IPS-20b (cell line): Measurements from ENCODE around the gene CDK18.
"Not testable (repeated sequence)": the region's sequence is repeated elsewhere in the genome, so short reads cannot be mapped to it uniquely, and the experiment has no call there.

Experiments
- H3K27ac ChIP-seq: one replicate; pipeline ENCODE4 v1.5.1; 2013; ENCODE audit warnings: low read length
- H3K27me3 ChIP-seq: 2 replicates; pipeline ENCODE4 v1.6.1; 2013; ENCODE audit warnings: mild to moderate bottlenecking, low read length, inconsistent platforms; ENCODE audit not compliant: insufficient read depth
- H3K36me3 ChIP-seq: 2 replicates; pipeline ENCODE4 v1.6.1; 2013; ENCODE audit warnings: low read depth, mild to moderate bottlenecking, inconsistent platforms, low read length, moderate library complexity; ENCODE audit not compliant: insufficient read depth
- H3K4me1 ChIP-seq: 2 replicates; pipeline ENCODE4 v1.6.1; 2013; ENCODE audit warnings: mild to moderate bottlenecking, control low read depth, inconsistent platforms, low read length, moderate library complexity; ENCODE audit not compliant: insufficient read depth
- H3K4me3 ChIP-seq: 2 replicates; pipeline ENCODE4 v1.5.1; 2013; ENCODE audit warnings: mild to moderate bottlenecking, low read length, inconsistent platforms
- H3K9ac ChIP-seq: 2 replicates; pipeline ENCODE4 v1.6.1; 2013; ENCODE audit warnings: low read depth, mild to moderate bottlenecking, inconsistent platforms, low read length, moderate library complexity
- H3K9me3 ChIP-seq: 2 replicates; pipeline ENCODE4 v1.6.1; 2013; ENCODE audit warnings: mild to moderate bottlenecking, low read depth, low read length, inconsistent platforms; ENCODE audit not compliant: insufficient read depth

Gene CDK18

DNA sequence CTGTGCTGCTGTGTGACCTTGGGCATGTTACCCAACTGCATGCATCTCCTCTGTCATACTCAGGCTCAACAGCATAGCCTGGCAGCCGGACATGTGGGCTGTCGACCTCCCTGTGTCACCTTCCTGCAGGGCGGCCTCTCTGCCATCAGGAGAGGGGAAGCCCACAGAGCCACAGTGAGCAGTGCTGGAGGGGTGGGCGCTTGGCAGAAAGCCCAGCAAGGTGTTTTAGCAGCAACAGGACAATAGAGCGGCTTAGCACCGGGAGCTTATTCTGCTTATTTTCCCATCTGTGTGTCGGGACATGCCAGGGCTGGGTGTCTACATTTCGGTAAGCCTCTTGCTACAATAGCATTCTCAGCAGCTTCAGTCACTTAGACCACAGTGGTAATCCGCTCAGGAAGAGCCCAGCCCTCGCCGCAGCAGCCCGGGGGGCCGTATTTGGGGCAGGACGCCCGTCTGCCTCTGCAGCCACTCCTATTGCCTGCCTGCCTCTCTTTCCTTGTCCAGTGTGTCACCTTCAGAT lies 22.8 kb upstream of the CDK18 start:
- H3K9ac ChIP-seq = no peak overlapping the region; the same call in 1 of the 2 replicates
- no peak overlapping the region for H3K27ac ChIP-seq
- no peaks in the 10 kb centered on the region for H3K36me3 ChIP-seq
- no peak overlapping the region for H3K4me3 ChIP-seq
- no peaks in the 10 kb centered on the region for H3K9me3 ChIP-seq
- peaks cover 10% of the 10 kb centered on the region for H3K4me1 ChIP-seq
- H3K27me3 ChIP-seq = peaks cover 34% of the 10 kb centered on the region

DNA sequence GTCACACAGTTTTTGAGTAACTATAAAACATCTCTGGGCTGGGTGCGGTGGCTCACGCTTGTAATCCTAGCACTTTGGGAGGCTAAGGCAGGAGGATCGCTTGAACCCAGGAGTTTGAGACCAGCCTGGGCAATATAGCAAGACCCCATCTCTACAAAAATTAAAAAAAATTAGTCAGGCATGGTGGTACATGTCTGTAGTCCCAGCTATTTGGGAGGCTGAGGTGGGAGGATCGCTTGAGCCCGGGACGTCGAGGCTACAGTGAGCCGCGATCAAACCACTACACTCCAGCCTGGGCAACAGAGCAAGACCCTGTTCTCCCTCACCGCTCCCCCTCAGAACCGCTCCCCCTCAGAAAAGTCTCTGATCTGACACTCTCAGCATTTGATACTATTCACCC lies 21.9 kb upstream of the CDK18 start:
- not testable (repeated sequence) for H3K4me1 ChIP-seq, H3K36me3 ChIP-seq, H3K4me3 ChIP-seq, H3K9me3 ChIP-seq, H3K27ac ChIP-seq, H3K9ac ChIP-seq
- H3K27me3 ChIP-seq = peaks cover 34% of the 10 kb centered on the region

DNA sequence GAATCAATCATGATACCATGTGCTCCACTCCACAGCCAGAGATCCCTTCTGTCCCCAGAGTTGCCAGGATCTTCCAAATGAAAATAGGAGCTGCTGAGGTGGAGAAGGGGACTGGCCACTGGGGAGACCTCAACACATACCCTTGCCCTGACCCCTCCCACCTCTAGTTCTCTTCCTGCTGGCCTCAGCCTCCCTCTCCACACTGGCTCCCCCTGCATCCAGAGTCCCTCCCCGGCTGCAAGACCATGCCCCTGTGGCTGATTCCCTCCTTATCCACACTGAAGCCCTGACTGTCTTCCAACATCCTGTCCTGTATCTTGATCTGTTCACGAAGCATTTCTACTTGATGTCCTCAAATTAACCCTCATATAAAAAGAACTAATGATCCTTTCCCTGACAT lies 21.1 kb upstream of the CDK18 start:
- no peak overlapping the region for H3K27ac ChIP-seq
- H3K4me1 ChIP-seq = peaks cover 4% of the 10 kb centered on the region; the same call in 1 of the 2 replicates
- peaks cover 34% of the 10 kb centered on the region for H3K27me3 ChIP-seq
- no peak overlapping the region for H3K9ac ChIP-seq
- no peak overlapping the region for H3K4me3 ChIP-seq
- H3K36me3 ChIP-seq = no peaks in the 10 kb centered on the region
- no peaks in the 10 kb centered on the region for H3K9me3 ChIP-seq

DNA sequence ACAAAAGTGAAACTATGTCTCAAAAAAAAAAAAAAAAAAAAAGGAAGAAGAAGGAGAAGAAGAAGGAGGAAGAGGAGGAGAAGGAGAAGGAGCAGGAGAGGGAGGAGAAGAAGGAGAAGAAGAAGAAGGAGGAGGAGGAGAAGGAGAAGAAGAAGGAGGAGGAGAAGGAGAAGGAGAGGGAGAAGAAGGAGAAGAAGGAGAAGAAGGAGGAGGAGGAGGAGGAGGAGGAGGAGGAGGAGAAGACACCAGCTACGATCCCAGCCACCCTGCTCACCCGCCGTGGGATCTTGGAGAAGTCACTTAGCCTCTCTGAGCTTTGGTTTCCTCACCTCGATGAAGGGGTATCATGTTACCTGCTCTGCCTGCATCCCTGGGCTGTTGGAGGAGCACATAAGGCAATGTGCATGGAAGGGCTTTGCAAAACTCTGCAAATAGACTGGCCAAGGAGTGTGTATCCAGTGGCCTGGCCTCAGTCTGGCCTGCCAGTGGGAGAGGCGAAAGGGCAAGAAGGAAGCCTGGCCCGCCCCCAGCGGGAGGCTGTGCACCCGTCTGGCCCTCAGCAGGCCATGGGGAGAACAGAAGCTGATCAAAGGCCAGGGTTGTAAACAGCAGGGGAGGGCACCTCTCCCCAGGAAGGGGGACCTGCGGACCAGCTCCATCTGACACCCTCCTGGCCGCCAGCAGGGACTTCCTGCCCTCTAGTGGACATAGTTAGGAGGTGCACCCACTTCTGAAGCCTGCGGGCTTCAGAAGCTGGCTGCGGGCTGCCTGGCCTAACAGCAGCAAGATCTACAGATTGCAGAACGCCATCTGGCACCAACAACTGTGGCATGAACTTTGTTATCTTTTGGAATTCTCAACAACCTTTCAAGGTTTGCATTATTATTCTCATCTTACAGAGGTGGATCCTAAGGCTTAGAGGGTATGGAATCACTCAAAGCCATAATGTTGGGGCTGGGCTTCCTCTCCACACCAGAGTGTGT lies 19.2 kb upstream of the CDK18 start:
- Histone ChIP-seq H3K9me3 (no peaks in the 10 kb centered on the region), H3K27ac (no peak overlapping the region), H3K27me3 (peaks cover 33% of the 10 kb centered on the region), H3K4me3 (no peak overlapping the region), H3K4me1 (peaks cover 4% of the 10 kb centered on the region; the same call in 1 of the 2 replicates), H3K9ac (no peak overlapping the region), H3K36me3 (no peaks in the 10 kb centered on the region)

DNA sequence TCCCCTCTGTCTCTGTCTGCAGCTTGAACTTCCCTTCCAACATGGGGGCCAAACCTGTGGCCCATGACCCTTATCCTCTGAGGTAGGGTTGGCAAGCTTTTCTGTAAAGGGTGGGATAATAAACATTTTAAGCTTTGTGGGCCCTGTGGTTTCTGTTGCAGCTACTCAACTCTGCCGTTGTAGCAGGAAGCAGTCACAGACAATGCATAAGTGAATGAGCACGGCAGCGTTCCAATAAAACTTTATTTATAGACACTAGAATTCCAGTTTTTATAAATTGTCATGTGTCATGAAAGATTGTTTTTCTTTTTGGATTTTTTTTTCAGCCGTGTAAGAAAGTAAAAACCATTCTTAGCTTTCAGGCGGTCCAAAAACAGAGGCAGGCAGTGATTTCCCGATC lies 18.2 kb upstream of the CDK18 start:
- H3K27me3 ChIP-seq = peaks cover 28% of the 10 kb centered on the region

DNA sequence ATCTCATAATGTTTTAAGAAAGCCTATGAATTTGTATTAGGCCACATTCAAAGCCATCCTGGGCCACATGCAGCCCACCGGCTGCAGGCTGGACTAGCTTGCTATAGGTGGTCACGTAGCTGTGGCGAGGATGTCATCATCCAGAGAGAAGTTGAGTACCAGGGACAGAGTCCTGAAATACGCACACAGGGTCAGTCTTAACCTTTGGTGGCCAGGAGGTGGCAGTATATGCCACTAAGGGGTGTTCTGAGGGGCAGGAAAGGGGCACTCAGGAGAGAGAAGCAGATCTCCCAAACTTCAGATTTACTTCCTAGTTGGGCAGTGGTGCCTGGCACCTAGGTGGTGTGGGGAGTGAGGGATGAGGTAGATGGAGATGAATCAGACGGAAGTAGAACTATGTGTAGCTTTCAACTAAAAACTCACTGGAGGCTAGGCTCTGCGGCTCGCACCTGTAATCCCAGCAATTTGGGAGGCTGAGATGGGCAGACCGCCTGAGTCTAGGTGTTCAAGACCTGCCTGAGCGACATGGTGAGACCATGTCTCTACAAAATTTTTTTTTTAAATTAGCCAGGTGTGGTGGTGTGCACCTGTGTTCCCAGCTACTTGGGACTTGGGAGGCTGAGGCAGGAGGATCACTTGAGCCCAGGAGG lies 16.3 kb upstream of the CDK18 start:
- Histone ChIP-seq H3K4me3 (no peak overlapping the region), H3K9me3 (no peaks in the 10 kb centered on the region), H3K27ac (no peak overlapping the region), H3K4me1 (peaks cover 16% of the 10 kb centered on the region), H3K27me3 (peaks cover 13% of the 10 kb centered on the region), H3K9ac (no peak overlapping the region), H3K36me3 (no peaks in the 10 kb centered on the region)

More for the DNA sequence above, 18.2 kb upstream of the CDK18 start:
- Histone ChIP-seq H3K36me3 (no peaks in the 10 kb centered on the region), H3K27ac (no peak overlapping the region), H3K9ac (no peak overlapping the region), H3K4me1 (peaks cover 2% of the 10 kb centered on the region; the same call in 1 of the 2 replicates), H3K4me3 (no peak overlapping the region), H3K9me3 (no peaks in the 10 kb centered on the region)

DNA sequence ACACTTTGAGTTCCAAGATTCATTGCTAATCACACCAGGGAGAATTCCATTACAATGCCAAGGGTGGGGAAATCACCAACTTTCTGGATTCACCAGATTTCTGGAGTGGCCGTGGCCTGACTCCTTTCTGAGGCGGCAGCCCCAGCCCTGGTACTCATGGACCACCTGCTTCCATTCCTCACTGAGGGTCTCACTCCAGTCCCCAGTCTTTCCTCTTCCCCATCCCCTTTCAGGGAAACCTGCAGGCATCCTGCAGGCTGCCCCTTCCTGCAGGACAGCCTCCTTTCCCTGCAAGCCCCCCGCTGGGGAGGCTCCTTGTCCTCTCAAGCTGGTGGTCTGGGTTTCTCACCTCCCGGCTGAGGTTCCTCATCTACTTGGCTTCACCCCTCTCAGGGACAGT lies 12.7 kb upstream of the CDK18 start:
- Histone ChIP-seq H3K9ac (no peak overlapping the region; the same call in 1 of the 2 replicates), H3K27ac (no peak overlapping the region), H3K4me3 (no peak overlapping the region), H3K9me3 (no peaks in the 10 kb centered on the region), H3K27me3 (no peaks in the 10 kb centered on the region), H3K36me3 (no peaks in the 10 kb centered on the region), H3K4me1 (peaks cover 24% of the 10 kb centered on the region)

DNA sequence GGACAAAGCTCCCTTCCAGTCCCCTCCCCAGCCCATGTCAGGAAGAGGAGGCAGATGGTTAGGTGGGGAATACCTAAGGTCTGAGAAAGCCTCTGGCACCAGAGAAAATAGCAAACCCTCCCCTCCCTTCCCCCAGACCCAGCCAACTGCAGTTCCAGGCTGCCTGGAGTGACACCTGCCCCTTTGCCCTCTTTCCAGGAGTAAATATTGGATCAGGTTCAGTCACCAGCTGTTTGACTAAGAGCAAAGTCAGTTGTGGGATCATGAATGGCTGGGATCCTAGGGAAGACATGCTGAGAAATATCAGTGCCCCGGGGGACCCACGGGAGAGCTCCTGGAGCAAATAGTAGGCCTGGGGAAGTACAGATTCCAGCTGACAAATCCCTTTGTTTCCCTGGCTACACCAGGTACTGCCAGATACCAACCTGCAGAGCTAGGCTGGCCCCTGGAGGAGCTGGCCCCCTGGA lies 12.2 kb upstream of the CDK18 start:
- H3K27me3 ChIP-seq = no peaks in the 10 kb centered on the region
- H3K9me3 ChIP-seq = no peaks in the 10 kb centered on the region
- H3K4me1 ChIP-seq = peaks cover 24% of the 10 kb centered on the region
- no peak overlapping the region for H3K4me3 ChIP-seq
- H3K9ac ChIP-seq = no peak overlapping the region
- no peak overlapping the region for H3K27ac ChIP-seq
- no peaks in the 10 kb centered on the region for H3K36me3 ChIP-seq

DNA sequence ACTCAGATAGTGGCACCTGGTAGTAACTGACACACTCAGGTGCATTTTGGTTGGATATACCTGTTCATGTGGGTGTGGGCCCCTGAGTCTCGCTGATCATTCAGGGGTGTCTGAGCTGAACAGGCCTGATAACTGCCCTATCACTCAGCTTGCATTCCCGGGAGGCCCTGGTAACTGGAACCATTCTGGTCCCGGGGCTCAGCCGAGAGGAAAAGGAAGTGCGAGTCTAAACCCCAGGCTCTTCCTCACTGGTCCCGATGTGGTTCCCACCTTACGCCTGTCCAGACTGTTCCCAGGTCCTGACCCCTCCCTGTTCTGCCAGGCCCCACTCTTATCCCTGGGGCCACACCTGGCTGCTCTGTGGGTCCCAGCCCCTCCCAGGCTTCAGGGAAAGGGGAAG lies 11.7 kb upstream of the CDK18 start:
- no peaks in the 10 kb centered on the region for H3K27me3 ChIP-seq
- H3K9ac ChIP-seq = no peak overlapping the region
- no peak overlapping the region for H3K4me3 ChIP-seq
- no peaks in the 10 kb centered on the region for H3K9me3 ChIP-seq
- H3K36me3 ChIP-seq = no peaks in the 10 kb centered on the region
- no peak overlapping the region for H3K27ac ChIP-seq
- H3K4me1 ChIP-seq = peaks cover 24% of the 10 kb centered on the region

DNA sequence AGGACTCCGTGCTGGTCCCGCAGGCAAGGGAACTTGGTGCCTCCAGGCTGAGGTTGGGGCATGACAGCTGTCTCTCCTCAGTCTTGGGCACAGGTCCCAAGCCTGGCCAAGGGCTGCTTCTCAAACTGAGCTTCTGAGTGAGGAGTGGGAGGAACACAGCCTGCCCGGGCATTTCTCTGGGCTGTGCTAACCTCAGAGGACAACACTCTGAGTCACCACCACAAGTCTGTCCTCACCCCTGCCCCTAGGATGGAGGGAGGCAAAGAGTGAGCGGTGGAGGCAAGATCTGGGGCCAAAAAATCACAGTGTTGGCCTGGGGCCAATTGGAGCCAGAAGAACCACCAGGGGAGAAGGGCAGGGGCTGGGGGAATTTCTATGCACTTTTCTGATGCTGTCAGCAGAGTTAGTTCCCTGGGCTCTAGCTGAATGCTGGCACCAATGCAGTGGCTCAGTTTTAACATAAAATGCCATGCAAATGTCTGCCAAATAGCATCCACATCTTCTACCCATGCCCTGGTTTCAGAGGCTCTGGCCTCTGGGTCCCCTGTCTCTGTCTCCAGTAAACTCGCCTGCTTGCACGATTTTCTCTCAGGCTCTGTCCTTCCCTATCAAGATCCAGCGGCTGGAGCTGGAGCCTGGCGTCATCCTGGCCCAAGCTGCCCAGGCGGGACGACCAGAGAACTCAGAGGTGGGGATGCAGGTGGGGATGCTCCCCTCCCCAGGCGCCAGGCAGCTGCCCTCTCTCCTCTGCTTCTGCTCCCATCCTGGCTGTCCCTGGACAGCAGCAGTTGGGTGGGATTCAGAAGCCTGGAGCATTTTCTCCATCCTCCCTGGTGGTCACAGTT lies 11.0 kb upstream of the CDK18 start:
- no peaks in the 10 kb centered on the region for H3K9me3 ChIP-seq
- no peak overlapping the region for H3K9ac ChIP-seq
- H3K27ac ChIP-seq = no peak overlapping the region
- H3K4me3 ChIP-seq = no peak overlapping the region
- H3K4me1 ChIP-seq = peaks cover 24% of the 10 kb centered on the region
- H3K36me3 ChIP-seq = no peaks in the 10 kb centered on the region
- H3K27me3 ChIP-seq = no peaks in the 10 kb centered on the region

DNA sequence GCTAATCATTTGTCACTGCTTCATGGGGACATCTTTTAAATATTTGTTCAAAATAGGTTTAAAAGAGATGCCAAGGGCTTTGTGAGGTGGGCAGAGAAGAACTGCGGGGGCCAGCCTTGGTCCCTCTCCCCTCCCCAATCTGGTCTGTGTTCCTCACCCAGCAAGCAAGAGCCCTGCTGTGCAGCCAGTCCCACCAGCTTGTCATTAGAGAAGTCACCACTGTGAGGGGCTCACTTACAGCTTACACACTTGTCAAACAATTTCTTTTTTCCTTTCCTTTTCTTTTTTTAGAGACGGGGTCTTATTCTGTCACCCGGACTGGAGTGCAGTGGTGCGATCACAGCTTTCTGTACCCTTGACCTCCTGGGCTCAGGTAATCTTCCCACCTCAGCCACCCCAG lies 10.4 kb upstream of the CDK18 start:
- H3K9me3 ChIP-seq = no peaks in the 10 kb centered on the region
- H3K36me3 ChIP-seq = no peaks in the 10 kb centered on the region
- no peak overlapping the region for H3K9ac ChIP-seq
- peaks cover 24% of the 10 kb centered on the region for H3K4me1 ChIP-seq
- no peaks in the 10 kb centered on the region for H3K27me3 ChIP-seq
- no peak overlapping the region for H3K27ac ChIP-seq
- no peak overlapping the region for H3K4me3 ChIP-seq
